Progenitor cell of endocrine pancreas (in vitro differentiated cells): ENCODE measurements around the gene PRKCZ. TPM values are rescaled to one million over a fixed set of nuclear protein-coding genes. Genes with fewer than 3 reads are reported as not detected.
A peak's percentile ranks its signal among the peaks of the same experiment; 100 is the strongest.
"Not testable (repeated sequence)": the region's sequence is repeated elsewhere in the genome, so short reads cannot be mapped to it uniquely, and the experiment has no call there.

ENCODE experiments used
- DNase-seq: peaks from one replicate; pipeline ENCODE4 v3.0.0; 2021; ENCODE audit warnings: low spot score; ENCODE audit not compliant: unreplicated experiment
- H3K27ac Mint-ChIP-seq: 2 replicates; pipeline ENCODE4 v1.8.0; 2021; ENCODE audit warnings: mild to moderate bottlenecking, moderate library complexity, mixed read lengths
- H3K27me3 Mint-ChIP-seq: 2 replicates; pipeline ENCODE4 v1.8.0; 2021; ENCODE audit warnings: mixed read lengths
- H3K36me3 Mint-ChIP-seq: 2 replicates; pipeline ENCODE4 v1.8.0; 2022; ENCODE audit warnings: mixed read lengths; ENCODE audit not compliant: insufficient read depth
- H3K4me1 Mint-ChIP-seq: 2 replicates; pipeline ENCODE4 v1.8.0; 2021; ENCODE audit warnings: low read depth, mixed read lengths
- H3K4me3 Mint-ChIP-seq: 2 replicates; pipeline ENCODE4 v1.8.0; 2021; ENCODE audit warnings: low read depth, mild to moderate bottlenecking, moderate library complexity, mixed read lengths
- H3K9me3 Mint-ChIP-seq: 2 replicates; pipeline ENCODE4 v1.8.0; 2021; ENCODE audit warnings: low read depth, mixed read lengths
- CTCF ChIP-seq: fragments of 200-600 bp; sonication (generic); IDR thresholded peaks from one replicate; pipeline ENCODE4 v1.5.0; 2021; ENCODE audit warnings: antibody characterized with exemption, mild to moderate bottlenecking; ENCODE audit not compliant: unreplicated experiment
- total RNA-seq: library from RNA; stranded (reverse); gene quantifications from 2 replicates; pipeline ENCODE4 v1.2.1, GENCODE V29; 2021

Gene PRKCZ
- total RNA-seq, 1 donor from 2014 or later, result 71.5 TPM

- TF ChIP-seq CTCF, result no peak
- Mint-ChIP-seq H3K9me3 (no peaks in the 10 kb centered on the region), H3K27me3 (no peaks in the 10 kb centered on the region), H3K36me3 (peaks cover 3% of the 10 kb centered on the region), H3K27ac (peak overlapping the region; percentile 90), H3K4me3 (no peak overlapping the region), H3K4me1 (peaks cover 39% of the 10 kb centered on the region)
- DNase-seq, result no peak
Observed at GRCh38 chr1:2137257-2138121, 87.3 kb downstream of the PRKCZ start.

- DNase-seq, H3K4me3 Mint-ChIP-seq, H3K27ac Mint-ChIP-seq, H3K36me3 Mint-ChIP-seq, H3K27me3 Mint-ChIP-seq, H3K9me3 Mint-ChIP-seq: not testable (repeated sequence)
- peaks cover 32% of the 10 kb centered on the region for H3K4me1 Mint-ChIP-seq
Observed at GRCh38 chr1:2139156-2139555, 88.9 kb downstream of the PRKCZ start.

- no peak for TF ChIP-seq CTCF
- peaks cover 15% of the 10 kb centered on the region for H3K4me1 Mint-ChIP-seq
- no peak overlapping the region for H3K4me3 Mint-ChIP-seq
- no peaks in the 10 kb centered on the region for H3K9me3 Mint-ChIP-seq
- H3K27me3 Mint-ChIP-seq, result no peaks in the 10 kb centered on the region
- no peak for DNase-seq
- H3K36me3 Mint-ChIP-seq, result peaks cover 5% of the 10 kb centered on the region
- no peak overlapping the region for H3K27ac Mint-ChIP-seq
Observed at GRCh38 chr1:2141025-2141424, 90.8 kb downstream of the PRKCZ start.

GRCh38 chr1:2143814-2144500 is 93.7 kb downstream of the PRKCZ start:
- no peak overlapping the region for H3K4me3 Mint-ChIP-seq
- H3K4me1 Mint-ChIP-seq, result no peaks in the 10 kb centered on the region
- peaks cover 5% of the 10 kb centered on the region for H3K36me3 Mint-ChIP-seq
- TF ChIP-seq CTCF, result no peak
- DNase-seq, result no peak
- H3K27ac Mint-ChIP-seq, result no peak overlapping the region
- H3K27me3 Mint-ChIP-seq, result no peaks in the 10 kb centered on the region
- H3K9me3 Mint-ChIP-seq, result no peaks in the 10 kb centered on the region

GRCh38 chr1:2144501-2145090 is 94.4 kb downstream of the PRKCZ start:
- DNase-seq, result no peak
- Mint-ChIP-seq H3K4me1 (no peaks in the 10 kb centered on the region), H3K36me3 (peaks cover 7% of the 10 kb centered on the region), H3K9me3 (no peaks in the 10 kb centered on the region), H3K4me3 (no peak overlapping the region), H3K27ac (no peak overlapping the region), H3K27me3 (no peaks in the 10 kb centered on the region)
- no peak for TF ChIP-seq CTCF
